ENCODE measurements around the gene ZFP92.
"Not testable (repeated sequence)": the region's sequence is repeated elsewhere in the genome, so short reads cannot be mapped to it uniquely, and the experiment has no call there.

Gene ZFP92

DNA sequence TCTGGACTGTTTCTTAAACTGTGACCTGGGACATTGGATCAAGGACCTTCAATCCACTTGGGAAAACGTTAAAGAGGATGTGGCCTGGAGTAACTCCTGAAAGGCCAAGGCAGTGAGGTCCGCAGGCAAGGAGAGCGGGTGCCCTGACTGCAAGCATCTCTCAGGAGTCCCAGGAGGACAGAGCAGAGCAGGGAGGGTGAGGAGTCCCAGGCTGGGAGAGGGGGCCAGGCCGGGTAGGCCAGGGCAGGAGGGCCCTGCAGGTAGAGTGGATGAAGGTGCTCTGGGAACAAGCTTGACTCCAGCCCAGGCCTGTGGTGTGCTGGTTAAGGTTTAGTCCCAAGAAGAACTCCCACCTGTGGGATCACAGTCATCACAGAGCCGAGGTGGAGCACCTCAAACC is 23.9 kb upstream of the ZFP92 start:
- DNase-seq = no peak

DNA sequence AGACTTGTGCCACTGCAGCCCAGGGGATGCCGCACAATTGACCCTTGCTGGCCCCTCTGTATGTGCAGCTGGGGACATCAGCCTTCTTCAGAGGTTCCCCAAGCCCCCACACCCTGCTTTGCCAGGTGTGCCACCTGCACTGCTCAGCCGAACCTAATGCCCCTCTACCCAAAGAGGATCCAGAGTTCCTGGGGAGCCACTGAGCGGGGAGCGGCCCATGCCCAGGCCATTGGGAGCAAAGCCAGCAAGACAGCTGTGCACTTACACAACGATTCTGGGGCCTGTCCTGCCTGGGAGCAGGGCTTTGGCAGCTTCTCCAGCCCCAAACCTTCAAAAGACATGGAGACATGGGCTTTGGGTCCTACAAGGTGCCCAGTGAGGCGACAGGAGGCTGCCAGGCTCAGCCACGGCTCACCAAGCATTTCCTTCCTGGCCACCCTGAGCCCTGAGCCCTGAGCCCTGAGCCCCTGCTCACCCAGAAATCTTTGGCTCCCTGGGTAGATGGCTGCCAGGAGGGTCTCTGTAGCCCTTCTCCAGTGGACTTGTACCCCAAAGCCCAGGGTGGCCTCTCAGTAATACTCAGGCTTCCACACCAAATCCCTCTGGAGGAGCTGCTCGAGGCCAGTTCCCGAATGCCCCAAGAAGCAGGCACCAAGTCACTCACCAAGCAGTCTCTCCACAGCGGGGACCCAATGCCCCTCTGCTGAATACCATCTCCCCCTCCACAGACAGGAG is 23.1 kb upstream of the ZFP92 start:
- DNase-seq = no peak

DNA sequence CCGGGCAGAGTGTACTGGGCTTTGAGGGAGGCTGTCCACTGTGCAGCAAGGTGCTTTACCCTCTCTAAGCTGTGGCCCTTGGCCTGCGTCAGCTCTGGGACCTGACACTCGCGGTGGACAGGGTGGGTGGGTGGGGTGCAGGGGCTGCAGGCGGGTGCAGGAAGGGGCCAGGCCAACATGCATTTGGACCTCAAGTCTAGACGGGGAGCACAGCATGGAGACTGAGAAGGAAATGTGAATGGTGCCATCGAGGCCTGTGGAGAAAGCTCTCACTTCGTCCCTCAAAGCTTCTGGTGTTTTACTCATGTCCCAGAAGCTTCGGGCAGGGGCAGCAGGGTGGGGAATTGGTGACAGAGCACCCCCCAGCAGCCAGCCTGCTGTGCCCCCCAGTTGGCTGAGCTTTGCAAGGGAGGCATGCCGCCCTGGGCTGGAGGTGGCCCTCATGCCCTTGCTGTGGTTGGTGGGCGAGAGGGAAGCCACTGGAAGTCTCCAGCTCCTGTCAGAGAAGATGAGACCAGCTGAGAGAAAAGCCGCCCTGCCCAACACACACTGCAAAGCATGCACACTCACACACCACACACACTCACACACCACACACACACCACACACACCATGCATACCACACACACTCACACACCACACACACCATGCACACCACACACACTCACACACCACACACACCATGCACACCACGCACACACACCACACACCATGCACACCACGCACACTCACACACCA is 22.4 kb upstream of the ZFP92 start:
- DNase-seq = no peak

GRCh38 chrX:153389460-153389768 is 21.9 kb upstream of the ZFP92 start:
- DNase-seq = not testable (repeated sequence)

- DNase-seq = no peak
Measured at GRCh38 chrX:153392642-153393321, 18.5 kb upstream of the ZFP92 start.

- DNase-seq = no peak
Measured at GRCh38 chrX:153394612-153395011, 16.7 kb upstream of the ZFP92 start.

- no peak for DNase-seq
Measured at GRCh38 chrX:153395613-153396319, 15.5 kb upstream of the ZFP92 start.

GRCh38 chrX:153396320-153397195 is 14.7 kb upstream of the ZFP92 start:
- no peak for DNase-seq

- no peak for DNase-seq
Measured at GRCh38 chrX:153397256-153397960, 13.9 kb upstream of the ZFP92 start.

DNA sequence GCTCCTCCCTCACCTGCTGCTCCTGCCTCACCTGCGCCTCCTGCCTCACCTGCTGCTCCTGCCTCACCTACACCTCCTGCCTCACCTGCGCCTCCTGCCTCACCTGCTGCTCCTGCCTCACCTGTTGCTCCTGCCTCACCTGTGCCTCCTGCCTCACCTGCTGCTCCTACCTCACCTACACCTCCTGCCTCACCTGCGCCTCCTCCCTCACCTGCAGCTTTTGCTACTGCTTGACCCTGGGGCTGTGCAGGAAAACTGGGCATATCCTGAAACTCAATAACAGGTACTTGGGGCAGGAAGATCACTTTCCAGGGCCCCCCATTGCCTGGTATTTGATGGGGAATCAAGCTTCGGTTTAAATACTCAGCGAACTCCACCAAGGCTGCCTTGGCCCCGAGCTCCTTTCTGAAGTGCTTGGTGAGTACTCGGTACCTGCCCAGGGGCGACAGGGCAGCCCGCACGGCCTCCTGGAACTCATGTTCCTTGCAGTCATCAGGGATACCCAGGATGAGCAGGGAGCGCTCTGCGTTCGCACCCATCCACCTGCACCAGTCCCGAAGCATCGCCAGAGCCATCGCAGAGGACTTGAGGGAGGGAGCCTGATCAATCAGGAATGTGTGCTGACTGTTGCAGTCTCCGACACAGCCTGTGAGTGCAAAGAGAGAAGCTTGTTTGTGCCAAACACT is 12.9 kb upstream of the ZFP92 start:
- DNase-seq = no peak

DNA sequence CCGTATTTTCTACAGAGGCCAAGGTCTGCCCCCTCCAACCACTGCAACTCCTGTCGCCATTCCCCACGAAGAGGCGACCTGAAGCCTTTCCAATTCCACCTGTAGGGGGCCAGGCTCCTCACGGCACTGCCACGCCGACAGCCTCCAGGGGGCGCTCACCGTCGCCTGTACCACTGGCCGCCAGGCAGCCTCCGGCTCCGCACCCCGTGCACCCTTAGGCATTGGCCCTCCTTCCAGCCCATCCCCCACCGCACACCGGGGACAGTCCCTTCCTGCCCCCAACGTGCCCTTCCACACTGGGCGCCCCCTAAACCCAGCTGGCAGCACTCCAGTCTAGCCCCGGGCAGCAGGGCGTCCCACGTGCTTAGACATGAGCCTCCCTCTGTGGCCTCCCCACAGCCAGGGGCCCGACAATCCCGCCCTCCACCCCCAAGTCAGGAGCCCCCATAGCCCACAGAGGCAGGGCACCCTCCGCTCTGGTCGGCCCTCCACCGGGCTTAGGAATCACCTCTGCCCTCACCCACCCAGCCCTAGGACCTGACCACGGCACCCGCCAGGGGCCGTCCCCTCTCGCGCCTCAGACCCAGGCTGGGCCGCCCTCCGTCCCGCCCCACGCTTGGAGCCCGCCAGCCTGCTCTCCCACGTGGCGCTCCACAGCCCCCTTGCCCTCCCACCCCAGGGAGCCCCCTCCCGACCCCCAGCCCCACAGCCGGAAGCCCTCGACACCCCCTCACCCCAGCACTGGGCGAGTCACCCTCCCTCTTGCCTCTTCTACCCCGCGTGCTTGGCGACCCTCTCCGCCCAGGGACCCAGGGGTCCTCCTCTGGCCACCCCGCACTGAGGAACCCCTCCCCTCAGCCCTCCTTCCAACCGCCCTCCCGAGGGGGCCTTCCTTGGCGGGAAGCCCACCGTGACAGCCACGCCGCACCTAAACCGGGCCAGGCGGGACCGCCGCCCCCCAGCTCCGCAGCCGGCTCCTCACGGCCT is 10.8 kb upstream of the ZFP92 start:
- no peak for DNase-seq

DNA sequence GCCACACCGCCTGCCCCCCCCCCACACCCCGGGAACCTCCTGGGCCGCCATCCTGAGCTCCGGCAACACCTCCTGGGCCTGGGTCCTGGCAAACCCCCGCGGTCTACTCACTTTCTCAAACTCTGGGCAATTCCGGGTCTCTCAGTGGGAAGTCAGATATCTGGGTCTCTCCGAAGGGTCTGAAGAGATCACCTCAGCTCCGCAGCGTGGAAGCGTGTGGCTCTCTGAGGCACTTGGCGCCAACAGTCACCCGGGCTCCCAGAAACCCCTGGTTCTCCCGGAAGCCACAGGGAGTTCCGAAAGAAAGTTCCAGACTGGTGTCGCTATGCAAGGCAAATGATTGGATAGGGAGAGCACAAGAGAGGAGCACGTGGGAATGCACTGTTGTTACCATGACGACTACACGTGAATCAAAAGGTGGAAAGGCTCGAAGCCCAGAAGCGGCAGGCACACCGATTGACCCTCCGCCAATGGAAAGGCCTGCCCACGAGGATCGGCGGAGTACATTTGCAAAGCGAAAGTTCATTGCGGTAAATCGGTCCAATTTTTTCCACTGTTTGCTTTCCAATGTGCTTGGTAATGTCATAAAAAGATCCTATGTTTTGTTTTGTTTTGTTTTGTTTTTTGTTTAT is 10.0 kb upstream of the ZFP92 start, which contains the start of gene PNMA6E:
PNMA6E (minus strand) TSS at position 218 of the 632 bp plus-strand sequence. CDS start 2,501 bp downstream, outside the sequence.
- no peak for DNase-seq

DNA sequence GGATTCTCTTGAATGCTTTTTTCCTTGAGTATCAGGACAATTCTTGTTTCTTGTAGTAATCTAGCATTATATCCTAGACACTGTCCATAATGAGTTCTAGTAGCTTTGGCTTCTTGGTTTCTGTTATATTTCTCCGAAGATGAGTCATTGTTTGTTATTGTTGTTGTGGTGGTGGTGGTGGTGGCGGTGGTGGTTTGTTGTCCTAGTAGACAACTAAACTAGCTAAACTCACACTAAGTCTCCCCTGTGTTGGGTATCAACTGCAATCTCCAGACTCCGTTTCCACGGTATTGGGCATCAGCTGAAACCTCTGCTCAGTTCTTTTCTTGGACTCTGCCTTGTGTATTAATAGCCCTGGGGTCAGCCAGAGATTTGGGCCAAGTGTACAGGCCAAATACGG is 6.9 kb upstream of the ZFP92 start:
- DNase-seq = not testable (repeated sequence)

GRCh38 chrX:153405426-153405825 is 5.8 kb upstream of the ZFP92 start:
- no peak for DNase-seq

DNA sequence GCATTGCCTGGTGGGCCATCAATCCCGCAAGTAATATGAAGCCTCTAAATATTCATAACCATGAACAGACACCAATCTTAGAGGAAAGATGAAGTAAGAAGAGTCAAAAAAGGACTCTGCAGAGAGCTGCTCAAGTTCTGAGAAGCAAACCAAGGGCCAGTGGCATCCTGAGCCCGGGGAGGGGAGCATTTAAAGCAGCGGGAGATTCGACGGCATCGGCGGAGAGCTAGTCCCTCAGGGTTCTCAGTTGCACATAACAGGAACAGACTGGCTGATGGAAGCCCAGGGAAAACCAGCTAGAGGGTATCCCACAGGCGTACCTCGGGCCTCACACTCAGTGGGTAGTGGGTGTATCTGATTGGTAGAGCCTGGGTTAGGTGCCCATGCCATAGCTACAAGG is 5.3 kb upstream of the ZFP92 start:
- no peak for DNase-seq

GRCh38 chrX:153406903-153407302 is 4.4 kb upstream of the ZFP92 start:
- DNase-seq = no peak

- DNase-seq = no peak
Measured at GRCh38 chrX:153407736-153408135, 3.5 kb upstream of the ZFP92 start.

DNA sequence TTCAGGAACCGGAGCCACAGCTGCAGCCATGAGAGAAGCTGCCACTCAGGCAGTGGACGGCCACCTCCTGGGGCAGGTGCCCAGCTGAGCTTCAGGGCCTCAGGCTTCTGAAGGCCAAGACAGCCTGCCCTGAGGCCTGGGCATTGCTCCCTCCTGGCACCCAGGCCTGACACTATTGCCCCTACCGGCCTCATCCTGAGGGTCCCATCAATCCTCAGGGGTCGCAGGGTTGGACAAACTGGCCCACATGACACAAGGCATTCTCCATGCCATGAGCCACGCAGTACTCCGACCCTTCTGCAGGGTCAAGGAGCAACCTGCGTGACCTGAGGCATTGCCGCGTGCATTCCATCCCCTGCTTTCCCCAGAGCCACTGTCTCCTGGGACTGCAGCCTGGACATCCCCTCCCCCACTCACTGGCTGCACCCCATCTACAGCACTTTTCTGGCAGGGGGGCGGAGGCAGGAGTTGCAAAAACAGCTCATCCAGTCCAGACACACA is 3.0 kb upstream of the ZFP92 start:
- DNase-seq = no peak

- no peak for DNase-seq
Measured at GRCh38 chrX:153408871-153409351, 2.4 kb upstream of the ZFP92 start.

Data from retina (tissue), 1 donor.